GM04504 (cell line): ENCODE measurements around the gene NT5C1A.

Experiments used
- DNase-seq: peaks from one replicate; pipeline ENCODE4 v3.0.0-alpha.2; 2012; ENCODE audit warnings: low read depth

NT5C1A gene

GRCh38 chr1:39637361-39637760 lies 34.5 kb downstream of the NT5C1A start:
- DNase-seq = no peak

DNA sequence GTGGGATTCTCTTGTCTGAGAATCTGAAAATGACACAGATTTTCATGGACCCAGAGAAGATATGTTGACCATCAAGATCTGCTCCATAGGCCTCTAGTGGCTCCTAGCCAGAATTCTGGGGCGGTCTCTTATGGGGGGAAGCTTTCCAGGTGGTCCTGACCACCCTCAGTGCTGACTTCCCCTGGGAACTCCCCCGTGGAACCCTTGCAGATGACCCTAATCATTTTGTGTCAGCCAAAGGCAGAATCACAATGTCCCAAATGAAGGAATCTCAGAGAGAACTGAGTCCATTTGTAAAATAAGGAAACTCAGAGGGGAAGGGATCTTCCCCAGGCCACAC lies 36.1 kb downstream of the NT5C1A start:
- no peak for DNase-seq

DNA sequence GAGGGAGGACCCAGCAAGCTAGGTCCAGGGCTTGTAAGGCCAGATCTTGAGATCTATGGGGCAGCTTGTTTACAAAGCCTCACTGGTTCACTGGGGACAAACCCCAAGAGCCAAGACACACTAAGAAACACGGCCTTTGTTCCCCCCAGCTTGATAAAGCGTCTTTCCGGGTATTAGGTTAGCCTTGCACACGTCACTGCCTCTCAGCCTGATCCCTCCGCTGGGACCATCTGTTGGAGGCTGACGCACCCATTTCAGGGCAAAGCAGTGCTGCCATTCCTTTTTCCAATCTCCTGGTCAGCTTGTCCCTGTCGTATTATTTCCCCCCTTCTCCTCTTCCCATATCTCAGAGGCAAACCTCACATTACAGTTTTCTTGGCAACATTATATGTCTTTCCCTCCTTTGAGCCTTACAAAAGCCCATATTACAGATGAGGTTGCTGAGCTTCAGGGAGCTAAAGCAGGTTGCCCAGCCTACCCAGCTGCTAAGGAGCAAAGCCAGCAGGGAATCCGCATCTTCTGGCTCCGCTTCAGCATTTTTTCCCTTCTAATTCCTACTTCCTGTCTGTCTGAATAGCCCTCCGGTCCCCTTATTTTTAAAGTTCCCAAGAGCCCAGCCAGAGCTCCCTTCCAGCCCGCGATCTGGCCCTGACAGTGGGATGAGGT lies 36.6 kb downstream of the NT5C1A start:
- no peak for DNase-seq

DNA sequence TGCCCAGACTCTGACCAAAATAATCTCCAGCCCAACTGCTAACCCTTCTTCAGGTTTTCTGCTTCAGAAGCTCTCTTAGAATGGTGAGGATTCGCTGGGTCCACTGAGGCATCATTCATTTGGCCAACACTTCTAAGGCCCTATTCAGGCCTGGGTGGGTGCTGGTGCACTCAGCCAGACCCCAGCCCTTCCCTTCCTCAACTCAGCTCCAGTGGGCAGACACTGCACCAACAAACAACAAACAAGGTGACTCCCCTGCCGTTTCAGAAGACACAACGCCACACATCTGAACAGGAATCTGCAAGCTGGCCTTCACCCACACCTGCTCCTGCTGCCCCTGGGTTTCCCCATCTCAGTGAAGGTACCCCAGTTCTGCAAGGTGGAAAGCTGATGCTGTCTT lies 38.5 kb downstream of the NT5C1A start:
- no peak for DNase-seq

DNA sequence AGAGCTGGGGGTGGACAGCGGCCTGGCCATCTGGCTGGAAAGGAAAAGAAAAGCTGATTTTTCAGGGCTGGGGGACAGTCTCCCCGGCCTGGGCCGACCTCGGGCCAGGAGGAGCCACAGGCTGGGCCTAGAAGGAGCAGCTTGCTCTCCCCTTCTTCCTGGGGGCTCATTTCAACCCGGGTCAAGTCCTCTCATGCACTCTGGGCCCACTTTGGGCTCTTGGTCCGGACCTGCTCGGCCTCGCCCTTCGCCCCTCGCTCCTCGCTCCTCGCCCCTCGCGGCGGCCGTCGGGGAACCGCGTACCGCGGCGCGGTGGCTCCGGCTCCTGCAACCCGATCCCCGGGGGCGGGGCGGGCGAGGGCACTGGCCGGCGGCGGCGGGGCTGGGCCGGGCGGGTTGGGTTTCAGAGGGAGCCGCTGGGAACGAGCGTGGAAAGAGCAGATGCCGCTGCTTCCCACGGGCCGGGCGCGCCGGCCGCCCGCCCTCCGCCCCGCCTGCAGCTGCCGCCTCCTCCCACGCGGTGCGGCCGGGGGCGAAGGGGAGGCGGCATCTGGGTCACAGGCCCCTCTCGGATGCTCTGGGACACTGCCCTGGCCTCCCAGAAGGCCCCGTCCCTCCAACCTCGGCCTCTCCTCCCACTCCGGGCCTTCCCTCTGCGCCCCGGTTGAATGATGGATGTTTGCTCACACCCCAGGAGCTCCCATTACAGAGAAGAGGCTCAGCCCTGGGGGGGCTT lies 39.1 kb downstream of the NT5C1A start:
- peak; percentile 38 for DNase-seq

GRCh38 chr1:39632323-39632681 lies 39.6 kb downstream of the NT5C1A start:
- no peak for DNase-seq

DNA sequence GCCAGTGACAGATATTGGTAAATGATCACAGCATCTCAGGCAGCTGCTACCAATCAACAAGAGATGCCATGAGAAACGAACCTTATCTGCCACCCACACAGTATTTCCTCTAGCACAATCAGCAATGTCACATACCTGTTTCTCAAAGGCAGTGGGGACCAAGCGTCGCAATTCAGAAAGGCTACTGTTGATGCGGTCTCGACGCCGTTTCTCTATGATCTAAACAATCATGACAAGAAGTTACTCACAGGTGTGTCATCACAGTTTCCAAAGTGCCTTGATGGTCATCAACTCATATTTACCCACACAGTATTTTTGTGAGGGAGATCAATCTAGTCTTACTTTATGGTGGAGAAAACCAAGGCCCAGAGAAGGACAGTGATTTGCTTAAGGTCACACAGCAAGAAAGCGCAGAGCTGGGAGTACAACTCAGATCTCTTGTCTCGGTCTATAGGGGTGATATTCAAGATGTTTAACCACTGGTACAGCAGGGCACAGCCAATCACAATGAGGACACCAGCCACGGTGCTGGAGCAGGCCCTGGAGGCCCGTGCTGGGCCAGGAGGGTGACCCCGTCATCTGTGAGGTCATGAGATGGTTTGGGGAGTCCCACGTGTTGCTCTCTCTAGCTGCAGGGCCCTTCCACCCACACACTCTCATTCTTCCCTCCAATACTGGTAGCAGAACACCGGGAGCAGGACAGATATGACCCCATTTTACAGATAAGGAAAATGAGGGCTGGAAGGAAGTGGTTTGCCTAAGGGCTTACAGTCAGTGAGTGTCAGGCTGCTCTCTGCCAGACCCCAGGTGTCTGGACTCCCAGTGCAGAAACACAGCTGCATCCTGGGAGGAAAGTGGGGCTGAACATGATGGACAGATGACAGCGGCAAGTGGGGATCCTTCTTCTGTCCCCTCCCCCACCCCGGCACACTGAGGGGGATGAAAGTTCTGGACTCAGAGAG lies 40.3 kb downstream of the NT5C1A start:
- no peak for DNase-seq

GRCh38 chr1:39628807-39629350 lies 43.0 kb downstream of the NT5C1A start:
- DNase-seq = no peak

DNA sequence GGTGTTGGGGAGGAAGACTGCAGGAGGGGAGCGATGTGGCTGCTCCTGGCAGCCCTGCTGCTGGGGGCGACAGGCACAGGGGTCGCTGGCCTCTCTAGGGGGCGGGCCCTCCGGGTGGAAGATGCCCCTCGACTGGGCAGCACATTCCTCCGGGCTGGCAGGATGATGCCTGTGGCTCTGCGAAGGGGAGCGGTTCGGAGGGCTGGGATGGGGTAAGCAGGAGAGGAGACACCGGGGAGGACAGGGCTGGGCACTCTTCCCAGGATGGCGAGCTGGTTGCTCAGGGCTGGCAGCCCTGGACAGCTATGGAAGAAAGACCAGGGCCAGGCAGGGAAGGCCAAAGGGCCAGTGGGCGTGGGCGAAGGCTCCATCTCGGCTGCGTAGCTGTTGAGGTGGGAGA lies 45.3 kb downstream of the NT5C1A start:
- no peak for DNase-seq

GRCh38 chr1:39625462-39626273 lies 46.2 kb downstream of the NT5C1A start:
- peak; percentile 28 for DNase-seq

- DNase-seq = no peak
Measured at GRCh38 chr1:39625009-39625408, 46.9 kb downstream of the NT5C1A start.

DNA sequence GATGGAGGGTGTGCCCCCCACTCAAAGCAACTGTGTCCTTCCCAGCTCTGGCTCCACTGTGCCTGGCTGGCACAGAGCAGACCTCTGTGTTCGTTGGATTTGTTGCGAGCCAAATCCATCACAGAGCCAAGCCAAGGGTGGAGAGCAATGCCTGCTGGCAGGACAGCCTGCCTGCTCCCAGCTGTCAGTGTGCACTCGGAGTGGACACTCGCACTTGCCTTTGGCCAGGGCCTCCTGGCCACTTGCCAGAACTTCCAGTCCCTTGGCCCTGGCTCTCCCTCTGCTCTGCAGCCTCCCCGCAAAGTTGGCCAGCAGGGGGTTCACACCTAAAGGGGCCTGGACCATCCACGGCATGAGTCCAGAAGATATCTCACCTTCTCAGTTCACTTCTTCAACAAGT lies 48.9 kb downstream of the NT5C1A start:
- DNase-seq = no peak

DNA sequence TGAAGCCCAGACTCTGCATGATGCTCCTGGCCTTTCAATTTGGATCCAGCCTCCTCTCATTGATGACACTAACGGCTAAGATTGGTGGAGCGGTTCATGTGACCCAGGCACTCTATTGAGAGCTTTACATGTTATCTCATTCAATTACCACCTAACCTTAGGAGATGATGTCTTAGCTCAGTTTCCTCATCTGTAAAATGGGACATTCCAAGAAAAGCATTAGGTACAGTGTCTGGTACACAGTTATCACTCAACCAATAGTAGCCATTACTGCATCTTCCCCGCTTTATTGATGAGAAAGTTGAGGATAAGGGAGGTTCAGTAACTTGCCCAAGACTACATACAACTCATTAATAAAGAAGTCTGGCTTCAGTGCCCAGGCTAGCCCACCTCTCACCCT lies 49.5 kb downstream of the NT5C1A start:
- no peak for DNase-seq

DNA sequence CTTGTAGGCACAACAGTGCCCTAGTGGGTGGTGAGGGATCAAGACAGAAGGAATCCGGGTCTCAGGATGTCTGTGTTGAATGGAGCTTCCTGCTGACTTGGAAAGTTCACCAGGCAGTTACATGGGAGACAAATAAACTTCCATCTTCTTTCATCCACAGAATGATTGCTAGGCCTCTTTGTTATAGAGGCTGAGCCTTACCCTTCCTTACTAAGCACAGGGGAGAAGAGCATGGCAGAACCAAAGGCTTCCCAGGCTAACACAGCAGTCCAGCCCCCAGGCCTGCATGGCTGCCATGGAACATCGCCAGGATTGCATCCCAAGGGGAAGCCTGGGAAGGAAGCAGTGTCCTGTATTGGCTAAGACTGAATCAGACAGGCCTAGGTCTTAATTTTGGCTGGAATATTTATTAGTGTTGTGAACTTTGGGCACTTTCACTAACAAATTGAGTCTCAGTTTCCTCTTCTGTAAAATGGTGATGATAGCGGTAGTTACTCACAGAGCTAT lies 51.2 kb downstream of the NT5C1A start:
- no peak for DNase-seq

DNA sequence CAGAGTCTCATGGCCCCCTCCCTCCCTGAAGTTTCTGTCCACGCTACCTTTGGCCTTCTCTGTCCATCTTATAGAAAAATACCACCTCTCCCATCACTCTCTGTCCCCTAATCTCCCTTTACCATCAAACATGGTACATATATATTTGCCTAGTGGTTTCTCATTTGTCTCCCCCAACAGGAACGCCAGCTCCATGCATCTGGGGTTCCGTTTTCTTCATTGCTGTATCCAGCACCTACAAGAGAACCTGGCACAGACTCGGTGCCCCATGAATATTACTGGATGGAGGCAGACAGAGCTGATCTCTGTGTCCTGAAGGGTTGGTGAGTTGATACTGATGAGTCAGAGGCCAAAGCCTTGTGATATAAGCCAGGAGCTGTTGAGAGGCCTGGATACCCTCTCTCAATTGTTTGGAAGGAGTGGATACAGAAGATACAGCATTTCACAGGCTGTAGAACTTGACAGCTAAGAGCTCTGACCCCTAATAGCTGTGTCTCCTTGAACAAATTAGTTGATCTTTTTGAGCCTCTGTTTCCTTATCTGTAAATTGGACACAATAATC lies 54.3 kb downstream of the NT5C1A start:
- DNase-seq = no peak

DNA sequence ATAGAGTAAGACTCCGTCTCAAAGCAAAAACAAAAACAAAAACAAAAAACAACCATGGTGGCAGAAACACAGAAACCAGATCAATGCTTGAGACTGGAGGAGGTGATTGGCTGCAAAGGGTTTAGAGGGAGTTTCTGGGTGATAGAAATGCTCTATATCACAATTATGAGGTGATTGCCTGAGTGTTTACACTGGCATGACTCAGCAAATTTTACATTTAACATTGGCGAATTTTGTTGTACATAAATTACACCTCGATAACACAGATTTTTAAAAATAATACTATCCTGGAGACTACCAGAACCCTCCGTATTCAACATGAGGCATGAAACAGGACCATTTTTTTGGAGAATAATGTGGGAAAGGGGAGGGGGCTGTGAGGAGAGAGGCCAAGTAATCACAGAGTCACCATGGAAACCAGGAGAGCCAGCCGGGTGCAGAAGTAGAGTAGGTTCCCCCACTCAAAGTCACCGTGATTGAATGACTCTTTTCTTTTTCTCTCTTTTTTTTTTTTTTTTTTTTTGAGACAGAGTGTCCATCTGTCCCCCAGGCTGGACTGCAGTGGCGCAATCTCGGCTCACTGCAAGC lies 56.7 kb downstream of the NT5C1A start:
- DNase-seq = no peak

- no peak for DNase-seq
Measured at GRCh38 chr1:39614488-39614887, 57.4 kb downstream of the NT5C1A start.

DNA sequence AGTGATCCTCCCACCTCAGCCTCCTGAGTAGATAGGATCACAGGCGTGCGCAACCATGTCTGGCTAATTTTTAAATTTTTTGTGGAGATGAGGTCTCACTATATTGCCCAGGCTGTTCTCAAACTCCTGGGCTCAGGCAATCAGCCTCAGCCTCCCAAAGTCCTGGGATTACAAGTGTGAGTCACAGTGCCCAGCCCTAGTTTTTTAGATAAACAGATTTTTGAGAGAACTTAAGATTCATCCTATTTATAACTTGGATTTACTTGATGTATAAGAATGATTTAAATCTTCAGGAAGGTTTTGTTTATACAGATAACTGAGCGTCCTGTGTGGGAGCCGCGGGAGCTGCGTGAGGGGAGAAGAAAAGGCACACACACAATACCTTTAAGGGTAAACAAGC lies 58.7 kb downstream of the NT5C1A start:
- no peak for DNase-seq

DNA sequence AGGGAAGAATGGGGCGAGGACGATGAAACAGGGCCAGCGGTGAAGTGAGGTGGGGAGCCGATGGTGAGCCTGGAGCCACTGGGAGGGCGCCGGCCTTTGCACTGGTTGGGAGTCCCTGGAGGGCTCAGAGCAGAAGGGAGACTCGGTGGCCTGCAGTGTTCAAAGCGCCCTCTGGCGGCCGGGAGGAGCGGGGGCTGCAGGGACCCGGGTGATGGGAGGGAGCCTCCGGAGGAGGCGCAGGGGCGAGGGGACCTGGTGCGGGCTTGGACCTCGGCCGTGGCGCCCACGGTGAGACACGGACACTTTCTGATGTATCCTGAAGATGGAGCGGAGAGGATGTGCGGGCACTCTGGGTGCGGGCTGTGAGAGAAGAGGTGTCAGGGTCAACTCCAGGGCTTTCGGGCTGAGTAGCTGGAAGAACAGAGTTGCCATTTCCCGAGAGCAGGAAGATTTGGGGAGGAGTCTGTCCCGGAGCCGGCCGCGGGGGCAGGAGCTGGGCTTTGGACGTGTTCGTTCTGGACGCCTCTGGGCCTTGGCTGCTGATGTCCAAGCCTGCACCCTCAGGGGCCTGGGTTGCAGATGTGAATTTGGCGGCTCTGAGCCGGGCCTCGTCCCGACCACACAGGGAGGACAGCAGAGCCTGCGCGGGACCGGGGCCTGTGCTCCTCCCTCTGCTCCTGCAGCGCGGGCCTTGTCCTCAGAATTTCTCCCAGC lies 62.1 kb downstream of the NT5C1A start:
- no peak for DNase-seq
